IPS DF 4.7 (cell line): Measurements from ENCODE around the gene SHB.
"Not testable (repeated sequence)": the region's sequence is repeated elsewhere in the genome, so short reads cannot be mapped to it uniquely, and the experiment has no call there.

Experiments used
- DNase-seq: peaks from one replicate; pipeline ENCODE4 v3.0.0-alpha.2; 2013; ENCODE audit warnings: low spot score; ENCODE audit errors: extremely low read depth

SHB gene

DNA sequence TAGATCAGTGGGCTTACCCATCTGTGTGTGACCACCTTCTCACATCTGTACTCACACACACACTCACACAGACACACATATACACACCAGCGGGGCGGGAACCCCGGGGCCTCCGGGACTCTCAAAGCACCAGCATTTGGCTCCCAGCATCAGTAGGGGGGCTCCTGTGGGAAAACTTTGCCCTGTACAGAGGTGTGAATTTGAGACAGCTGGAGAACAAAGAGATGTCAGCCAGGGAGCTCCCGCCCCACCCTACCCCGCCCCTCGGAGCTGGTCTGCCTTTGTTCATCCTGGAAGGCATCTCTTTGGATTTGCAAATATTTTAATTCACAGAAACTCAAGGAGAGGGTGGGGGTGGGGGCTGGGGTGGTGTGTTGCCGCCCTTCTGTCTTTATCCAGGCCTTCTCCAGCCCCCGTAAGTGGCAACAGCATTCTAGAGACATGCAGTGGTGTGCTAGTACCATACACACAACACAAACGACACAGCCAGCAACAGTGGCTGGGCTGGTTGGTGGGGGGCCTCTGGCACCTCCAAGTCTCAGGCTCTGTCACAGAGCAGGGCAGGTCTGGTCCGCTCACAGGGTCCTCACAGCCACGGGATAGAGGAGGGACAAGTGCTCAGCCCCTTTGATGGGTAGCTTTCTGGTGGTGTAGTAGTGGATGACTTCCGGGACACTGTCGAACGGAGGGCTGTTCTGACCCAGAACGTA is 149.6 kb downstream of the SHB start:
- DNase-seq, result no peak

DNA sequence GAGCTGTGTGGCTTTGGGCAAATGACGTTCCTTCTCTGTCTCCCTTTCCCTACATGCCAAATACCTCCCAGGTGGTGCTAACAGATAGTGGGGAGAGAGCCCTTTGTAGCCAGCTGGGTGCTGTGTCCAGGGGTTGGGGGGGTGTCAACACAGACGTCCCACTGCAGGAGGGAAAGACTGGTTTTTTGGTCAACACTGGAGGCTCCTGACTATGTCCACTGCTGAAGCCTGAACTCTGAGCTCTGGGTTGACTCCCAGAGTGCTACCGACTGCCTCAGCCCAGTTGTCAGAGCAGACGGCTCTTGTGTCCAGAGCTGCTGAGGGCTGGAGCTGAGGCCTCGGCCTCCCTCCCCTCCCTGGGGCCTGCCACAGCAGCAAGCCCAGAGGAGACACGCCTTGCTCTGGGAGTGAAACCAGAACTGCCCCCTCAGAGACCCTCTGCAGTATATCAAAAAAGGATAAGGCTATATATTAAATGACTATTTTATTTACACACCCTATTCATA is 150.3 kb downstream of the SHB start:
- DNase-seq, result no peak

GRCh38 chr9:37917801-37918664 is 151.0 kb downstream of the SHB start:
- DNase-seq, result no peak

- DNase-seq, result no peak
Observed at GRCh38 chr9:37917313-37917731, 151.7 kb downstream of the SHB start.

DNA sequence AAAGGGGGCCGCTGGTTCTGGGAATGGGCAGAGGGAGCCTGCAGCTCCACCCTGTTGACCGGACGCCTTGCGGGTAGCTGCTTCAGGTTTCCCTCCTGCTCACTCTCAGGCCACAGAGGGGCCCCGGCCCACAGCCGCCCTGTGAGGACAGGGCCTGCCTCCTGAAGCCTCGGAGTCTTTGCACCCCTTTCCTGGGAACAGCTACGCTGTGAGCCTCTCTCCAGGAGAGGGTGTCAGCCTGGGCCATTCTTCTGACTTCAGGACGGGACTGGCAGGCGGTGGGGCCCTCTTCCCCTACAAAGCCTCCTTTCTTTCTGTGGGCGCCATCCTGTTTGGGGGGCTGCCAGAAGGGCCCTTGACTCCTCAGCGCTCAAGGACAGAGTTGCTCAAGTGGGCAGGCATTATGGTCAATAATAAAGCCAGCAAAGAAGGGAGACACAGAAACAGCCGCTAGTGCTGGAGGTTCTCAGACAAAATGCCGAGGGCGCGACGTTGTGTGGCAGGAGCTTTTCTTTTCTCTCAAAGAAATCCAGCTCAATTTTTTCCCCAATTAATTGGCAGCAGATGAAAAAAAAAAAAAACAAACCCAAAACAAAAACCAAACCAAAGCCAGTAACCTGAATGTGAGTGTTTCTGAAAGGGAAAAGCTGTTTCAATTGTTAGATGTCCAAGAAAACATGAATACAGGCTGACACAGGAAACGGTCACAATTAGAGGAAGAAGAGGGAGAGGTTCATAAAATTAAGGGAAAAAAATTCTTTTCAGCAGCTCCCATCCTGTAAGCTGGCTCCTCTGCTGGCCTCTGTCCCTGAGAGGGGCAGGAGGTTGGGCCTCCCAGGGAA is 152.3 kb downstream of the SHB start:
- DNase-seq, result no peak

- no peak for DNase-seq
Observed at GRCh38 chr9:37915911-37916470, 153.0 kb downstream of the SHB start.

DNA sequence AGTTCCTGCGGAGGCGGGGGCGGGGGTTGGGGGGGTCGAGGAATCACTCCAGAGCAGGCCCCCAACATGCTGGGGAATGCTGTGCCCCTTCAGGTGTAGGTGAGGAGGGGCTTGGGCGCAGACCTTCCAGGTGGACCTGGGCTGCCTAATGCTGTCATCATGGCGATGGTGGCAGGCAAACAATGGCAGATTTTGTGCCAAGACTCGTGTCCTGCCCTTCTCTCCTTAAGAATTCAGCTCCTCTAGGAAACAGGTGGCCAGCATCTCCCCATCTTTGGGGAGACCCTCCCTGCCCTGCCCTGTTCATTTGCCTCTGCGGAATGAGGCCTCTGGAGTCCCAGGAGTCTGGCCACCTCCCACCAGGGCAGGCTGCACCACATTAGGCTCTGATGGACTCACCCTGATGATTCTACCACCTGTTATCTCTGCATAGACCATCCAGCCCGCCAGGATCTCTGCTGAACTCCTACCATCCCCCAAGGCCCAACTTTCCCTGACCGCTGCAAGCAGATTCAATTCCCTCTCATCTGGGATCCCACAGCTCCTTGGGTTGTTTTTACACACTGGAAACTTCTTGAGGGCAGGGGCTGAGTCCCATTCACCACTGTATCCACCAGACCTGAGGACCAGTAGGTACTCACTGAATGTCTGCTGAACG is 154.2 kb downstream of the SHB start:
- DNase-seq, result no peak

GRCh38 chr9:37914154-37914551 is 154.9 kb downstream of the SHB start:
- DNase-seq, result no peak

GRCh38 chr9:37913480-37914153 is 155.4 kb downstream of the SHB start:
- DNase-seq, result peak; percentile 83

DNA sequence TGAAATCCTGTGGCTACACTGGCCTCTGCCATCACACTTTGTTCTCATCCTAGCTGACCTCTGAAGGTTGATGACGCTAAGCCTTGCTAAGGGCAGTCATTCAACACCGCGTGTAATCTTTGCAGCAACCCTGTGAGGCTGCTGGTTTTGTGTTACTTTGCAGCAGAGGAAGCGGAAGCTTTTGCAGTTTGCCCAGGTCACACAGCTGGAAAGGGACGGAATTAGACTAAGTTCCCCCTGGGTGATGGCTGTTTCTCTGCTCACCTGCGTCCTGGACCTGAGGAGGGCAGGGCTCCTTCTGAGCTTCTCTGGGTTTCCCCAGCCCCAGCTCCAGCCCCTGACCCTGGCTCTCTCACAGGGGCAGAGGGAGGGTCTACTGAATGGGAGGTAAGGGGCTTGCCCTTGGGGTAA is 157.8 kb downstream of the SHB start:
- no peak for DNase-seq

- no peak for DNase-seq
Observed at GRCh38 chr9:37910271-37910670, 158.8 kb downstream of the SHB start.

DNA sequence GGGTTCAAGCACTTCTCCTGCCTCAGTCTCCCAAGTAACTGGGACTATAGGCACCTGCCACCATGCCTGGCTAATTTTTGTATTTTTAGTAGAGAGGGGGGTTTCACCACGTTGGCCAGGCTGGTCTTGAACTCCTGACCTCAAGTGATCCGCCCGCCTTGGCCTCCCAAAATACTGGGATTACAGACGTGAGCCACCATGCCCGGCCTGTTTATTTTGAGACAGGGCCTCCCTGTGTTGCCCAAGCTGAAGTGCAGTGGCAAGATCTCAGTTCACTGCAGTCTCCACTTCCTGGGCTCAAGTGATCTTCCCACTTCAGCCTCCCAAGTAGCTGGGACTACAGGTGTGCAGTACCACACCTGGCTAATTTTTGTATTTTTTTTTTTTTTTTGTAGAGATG is 159.2 kb downstream of the SHB start:
- DNase-seq, result not testable (repeated sequence)

DNA sequence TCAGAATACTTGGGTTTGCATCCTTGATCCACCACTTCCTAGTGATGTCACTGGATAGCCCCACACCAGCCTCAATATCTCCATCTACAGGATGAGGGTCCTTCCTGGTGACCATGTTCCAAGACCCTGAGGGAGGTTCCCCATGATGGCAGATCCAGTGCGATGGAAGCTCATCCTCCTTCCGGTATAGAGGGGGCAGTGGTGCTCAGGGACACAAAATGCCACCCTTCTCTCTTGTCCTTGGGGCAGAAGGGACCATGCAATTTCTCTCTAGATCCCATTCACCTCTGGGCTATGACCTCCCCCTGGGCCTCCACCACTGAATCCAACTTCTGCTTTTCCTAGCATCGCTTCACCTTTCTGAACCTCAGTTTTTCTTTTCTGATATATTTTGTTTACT is 159.7 kb downstream of the SHB start:
- DNase-seq, result no peak

GRCh38 chr9:37908698-37909186 is 160.3 kb downstream of the SHB start:
- DNase-seq, result no peak

GRCh38 chr9:37908283-37908682 is 160.7 kb downstream of the SHB start:
- DNase-seq, result no peak

DNA sequence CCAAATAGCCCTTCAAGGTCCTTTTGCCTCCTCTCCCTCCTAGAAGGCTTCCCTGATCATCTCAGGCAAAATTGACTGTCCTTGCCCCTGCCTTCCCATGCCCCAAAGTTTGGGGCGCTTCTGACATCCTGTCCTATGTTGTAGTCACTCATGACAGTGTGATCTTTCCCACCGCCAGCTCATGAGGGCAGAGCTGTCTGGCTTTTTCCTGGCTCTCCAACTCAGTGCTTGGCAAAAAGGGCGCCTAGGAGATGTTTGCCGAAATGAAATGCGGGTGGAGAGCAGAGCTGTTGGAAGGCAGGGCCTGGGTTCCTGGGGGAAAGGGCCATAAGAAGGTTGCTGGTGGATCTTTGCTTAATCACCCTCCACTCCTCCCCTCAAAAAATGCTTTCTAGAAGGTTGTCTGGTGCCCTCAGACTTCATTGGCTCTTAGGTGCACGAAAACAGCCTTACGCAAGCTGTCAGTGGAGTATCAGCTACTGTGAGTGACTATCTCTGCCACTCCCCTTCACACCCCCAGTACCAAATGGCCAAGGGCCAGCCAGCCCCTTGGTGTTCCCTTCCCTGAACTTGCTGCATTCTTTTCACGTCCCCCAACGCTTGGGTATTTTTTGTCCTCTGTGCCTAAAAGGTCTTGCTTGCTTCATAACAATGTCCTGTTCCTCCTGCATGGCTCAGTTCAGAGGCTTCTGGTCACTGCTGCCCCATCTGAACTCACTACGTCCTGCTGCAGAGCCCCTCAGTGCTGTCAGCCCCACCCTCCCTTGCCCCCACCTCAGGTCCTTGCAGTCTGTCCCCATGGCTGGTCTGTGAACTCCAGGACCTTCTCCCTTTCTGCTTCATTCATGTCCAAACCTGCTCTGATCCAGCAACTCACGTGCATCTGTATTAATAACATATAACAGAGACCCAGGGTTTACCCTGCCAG is 162.5 kb downstream of the SHB start:
- no peak for DNase-seq

GRCh38 chr9:37905776-37906175 is 163.3 kb downstream of the SHB start:
- DNase-seq, result no peak

GRCh38 chr9:37905131-37905505 is 163.9 kb downstream of the SHB start:
- DNase-seq, result no peak
